HAP-1 (cell line): ENCODE data around the gene CCDC138.
"Not testable (repeated sequence)": the region's sequence is repeated elsewhere in the genome, so short reads cannot be mapped to it uniquely, and the experiment has no call there.

ENCODE experiments used
- DNase-seq, 2 experiments: peaks; one replicate each; pipeline ENCODE4 v3.0.0-alpha.2; 2016 to 2020; ENCODE audit warnings: low spot score in 2 of 2
- H3K27me3 ChIP-seq: fragments of 250-450 bp; sonication (Bioruptor Pico); 2 replicates; pipeline ENCODE4 v1.5.1; 2020; ENCODE audit warnings: low read depth, mild to moderate bottlenecking, moderate library complexity
- H3K36me3 ChIP-seq: fragments of 250-450 bp; sonication (Bioruptor Pico); replicated peaks from 2 replicates; pipeline ENCODE4 v1.5.1; 2020; ENCODE audit warnings: mild to moderate bottlenecking
- H3K4me1 ChIP-seq: fragments of 250-450 bp; sonication (Bioruptor Pico); 2 replicates; pipeline ENCODE4 v1.5.1; 2020; ENCODE audit warnings: mild to moderate bottlenecking
- H3K4me3 ChIP-seq: fragments of 250-450 bp; sonication (Bioruptor Pico); 2 replicates; pipeline ENCODE4 v1.5.1; 2020; ENCODE audit warnings: mild to moderate bottlenecking, moderate library complexity
- H3K9me3 ChIP-seq: fragments of 250-450 bp; sonication (Bioruptor Pico); 2 replicates; pipeline ENCODE4 v1.5.1; 2020; ENCODE audit warnings: mild to moderate bottlenecking, moderate library complexity
- in situ Hi-C: fragments of 300-500 bp; cut with MboI; formaldehyde crosslinking; loops from 3 replicates; pipeline ENCODE4 v1.14.3; 2020; ENCODE audit warnings: low sequenced_read_pairs, inconsistent platforms, mixed read lengths

CCDC138 gene

DNA sequence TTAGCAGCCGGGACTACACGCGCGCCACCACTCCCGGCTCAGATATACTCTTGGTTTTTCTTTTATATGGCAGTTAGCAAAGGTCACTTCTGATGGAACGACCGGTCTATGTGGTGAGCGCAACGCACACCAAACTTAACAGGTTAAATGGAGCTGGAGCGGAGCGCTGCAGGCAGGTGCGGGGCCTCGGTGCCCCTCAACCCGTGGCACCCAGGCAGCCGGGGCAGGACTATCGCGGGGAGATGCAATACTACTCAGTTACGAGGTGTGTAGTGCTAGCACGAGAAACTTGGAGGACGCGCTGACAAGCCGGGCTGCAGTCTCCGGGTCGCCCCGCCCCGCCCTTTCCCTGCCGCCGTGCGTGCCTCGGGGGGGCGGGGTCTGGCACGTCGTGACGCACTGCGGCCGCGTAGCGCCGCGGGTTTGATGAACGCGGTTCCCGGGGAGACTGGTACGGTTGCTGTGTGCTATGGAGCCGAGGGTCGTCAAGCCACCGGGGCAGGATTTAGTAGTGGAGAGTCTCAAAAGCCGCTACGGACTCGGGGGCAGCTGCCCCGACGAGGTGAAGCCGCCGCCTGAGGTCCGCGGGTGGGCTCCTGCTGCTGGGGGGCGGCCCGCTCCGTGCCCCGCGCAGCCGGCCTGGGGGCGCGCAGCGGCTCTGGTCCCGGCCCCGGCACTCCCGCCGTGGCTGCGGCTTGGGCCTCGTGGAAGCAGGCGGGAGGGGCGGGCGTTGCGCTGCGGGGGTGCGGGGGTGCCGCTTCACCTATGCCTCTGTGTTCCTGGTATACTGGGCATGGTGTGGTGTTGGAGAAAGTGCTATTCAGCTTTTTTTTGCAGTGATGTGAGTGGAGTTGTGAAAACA, at the start of gene CCDC138:
Gene CCDC138 (plus strand): TSS at position 418 of the 862 bp plus-strand sequence. CDS start 52 bp downstream, at position 470.
- H3K9me3 ChIP-seq, result no peaks in the 10 kb centered on the region
- in situ Hi-C loops, result no loop called here
- peak within 1 kb of the TSS; percentile 49 for H3K4me3 ChIP-seq
- H3K4me1 ChIP-seq, result peaks cover 10% of the 10 kb centered on the region
- DNase-seq, result peak; percentile 90 to 95
- no peaks in the 10 kb centered on the region for H3K27me3 ChIP-seq
- H3K36me3 ChIP-seq, result peaks cover 55% of the 10 kb centered on the region

- in situ Hi-C loops, H3K9me3 ChIP-seq, DNase-seq, H3K27me3 ChIP-seq, H3K4me3 ChIP-seq, H3K4me1 ChIP-seq: not testable (repeated sequence)
- H3K36me3 ChIP-seq, result peaks cover 21% of the 10 kb centered on the region
Measured at GRCh38 chr2:108757973-108758372, 28.6 kb upstream of the CCDC138 start.

DNA sequence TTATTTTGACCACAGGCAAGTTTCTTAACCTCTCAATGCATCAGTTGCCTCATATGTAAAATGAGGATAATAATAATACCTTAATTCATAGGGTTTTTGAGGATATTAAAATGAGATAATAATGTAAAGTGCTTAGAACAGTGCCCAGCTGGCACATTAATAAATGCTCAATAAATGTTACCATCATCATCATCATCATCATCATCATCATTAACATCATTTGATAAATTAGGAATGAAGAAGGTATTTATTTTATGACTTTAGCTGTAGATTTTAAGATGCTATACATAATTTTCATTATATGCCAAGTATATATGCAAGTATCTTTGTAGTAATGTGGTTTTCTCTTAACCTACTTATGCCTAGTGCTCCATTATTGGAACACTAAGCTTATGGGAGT, 24.0 kb upstream of the CCDC138 start:
- H3K27me3 ChIP-seq, H3K4me3 ChIP-seq, DNase-seq, in situ Hi-C loops, H3K4me1 ChIP-seq, H3K9me3 ChIP-seq: not testable (repeated sequence)
- peaks cover 37% of the 10 kb centered on the region for H3K36me3 ChIP-seq

DNA sequence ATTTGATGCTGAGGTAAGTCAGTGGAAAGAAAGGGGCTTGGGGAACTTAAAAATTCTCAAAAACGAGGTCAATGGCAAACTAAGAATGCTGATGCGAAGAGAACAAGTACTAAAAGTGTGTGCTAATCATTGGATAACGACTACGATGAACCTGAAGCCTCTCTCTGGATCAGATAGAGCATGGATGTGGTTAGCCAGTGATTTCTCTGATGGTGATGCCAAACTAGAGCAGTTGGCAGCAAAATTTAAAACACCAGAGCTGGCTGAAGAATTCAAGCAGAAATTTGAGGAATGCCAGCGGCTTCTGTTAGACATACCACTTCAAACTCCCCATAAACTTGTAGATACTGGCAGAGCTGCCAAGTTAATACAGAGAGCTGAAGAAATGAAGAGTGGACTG, 19.9 kb upstream of the CCDC138 start:
- DNase-seq, H3K4me1 ChIP-seq, in situ Hi-C loops, H3K9me3 ChIP-seq, H3K27me3 ChIP-seq, H3K4me3 ChIP-seq: not testable (repeated sequence)
- H3K36me3 ChIP-seq, result peaks cover 37% of the 10 kb centered on the region

DNA sequence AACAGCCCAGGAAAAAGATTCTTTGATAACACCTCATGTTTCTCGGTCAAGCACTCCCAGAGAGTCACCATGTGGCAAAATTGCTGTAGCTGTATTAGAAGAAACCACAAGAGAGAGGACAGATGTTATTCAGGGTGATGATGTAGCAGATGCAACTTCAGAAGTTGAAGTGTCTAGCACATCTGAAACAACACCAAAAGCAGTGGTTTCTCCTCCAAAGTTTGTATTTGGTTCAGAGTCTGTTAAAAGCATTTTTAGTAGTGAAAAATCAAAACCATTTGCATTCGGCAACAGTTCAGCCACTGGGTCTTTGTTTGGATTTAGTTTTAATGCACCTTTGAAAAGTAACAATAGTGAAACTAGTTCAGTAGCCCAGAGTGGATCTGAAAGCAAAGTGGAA, 18.7 kb upstream of the CCDC138 start:
- H3K9me3 ChIP-seq, DNase-seq, H3K27me3 ChIP-seq, in situ Hi-C loops, H3K4me1 ChIP-seq, H3K4me3 ChIP-seq: not testable (repeated sequence)
- peaks cover 43% of the 10 kb centered on the region for H3K36me3 ChIP-seq

DNA sequence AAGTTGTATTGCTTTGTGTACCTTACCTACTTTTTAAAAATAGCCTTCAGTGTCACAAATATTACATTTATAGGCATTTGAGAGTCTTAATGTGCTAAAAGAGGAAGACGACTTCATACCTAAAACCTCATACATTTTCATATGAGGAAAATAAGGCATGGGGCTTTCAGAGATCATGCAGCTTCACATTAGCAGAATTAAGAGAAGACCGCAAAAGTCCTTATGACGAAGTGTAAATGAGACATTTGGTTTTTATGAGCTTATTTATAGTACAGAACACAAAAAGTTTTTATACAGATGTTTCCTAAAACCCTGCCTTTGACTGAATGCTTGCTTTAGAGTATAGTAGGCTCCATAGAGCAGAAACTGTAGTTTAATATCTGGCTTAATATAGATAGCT, 10.1 kb upstream of the CCDC138 start:
- Histone ChIP-seq H3K4me3 (no peak overlapping the region), H3K36me3 (peaks cover 77% of the 10 kb centered on the region), H3K9me3 (no peaks in the 10 kb centered on the region), H3K27me3 (no peaks in the 10 kb centered on the region), H3K4me1 (no peaks in the 10 kb centered on the region)
- no peak for DNase-seq
- in situ Hi-C loops, result no loop called here

- no peak overlapping the region for H3K4me3 ChIP-seq
- H3K9me3 ChIP-seq, result no peaks in the 10 kb centered on the region
- DNase-seq, result no peak
- H3K4me1 ChIP-seq, result no peaks in the 10 kb centered on the region
- peaks cover 74% of the 10 kb centered on the region for H3K36me3 ChIP-seq
- no peaks in the 10 kb centered on the region for H3K27me3 ChIP-seq
- in situ Hi-C loops, result no loop called here
Measured at GRCh38 chr2:108778857-108779256, 7.7 kb upstream of the CCDC138 start.

GRCh38 chr2:108786008-108786353, 590 bp upstream of the CCDC138 start:
- no peak for DNase-seq
- Histone ChIP-seq H3K27me3 (no peaks in the 10 kb centered on the region), H3K36me3 (peaks cover 56% of the 10 kb centered on the region), H3K9me3 (no peaks in the 10 kb centered on the region), H3K4me3 (peak overlapping the region; percentile 49), H3K4me1 (peaks cover 10% of the 10 kb centered on the region)
- in situ Hi-C loops, result no loop called here

- H3K9me3 ChIP-seq, result no peaks in the 10 kb centered on the region
- in situ Hi-C loops, result no loop called here
- peaks cover 55% of the 10 kb centered on the region for H3K36me3 ChIP-seq
- H3K4me1 ChIP-seq, result peaks cover 10% of the 10 kb centered on the region
- DNase-seq, result peak in 1 of 2 experiments; percentile 7
- peak overlapping the region; percentile 49 for H3K4me3 ChIP-seq
- H3K27me3 ChIP-seq, result no peaks in the 10 kb centered on the region
Measured at GRCh38 chr2:108787216-108787541, 608 bp downstream of the CCDC138 start.

- in situ Hi-C loops, result no loop called here
- no peaks in the 10 kb centered on the region for H3K4me1 ChIP-seq
Measured at GRCh38 chr2:108803045-108803736, 16.6 kb downstream of the CCDC138 start.

GRCh38 chr2:108805032-108805431, 18.5 kb downstream of the CCDC138 start:
- Histone ChIP-seq H3K36me3 (peaks cover 58% of the 10 kb centered on the region), H3K4me3 (no peak overlapping the region), H3K9me3 (0 out of 2 replicates have a peak, but pooled peaks cover 8% of the 10 kb centered on the region), H3K4me1 (no peaks in the 10 kb centered on the region), H3K27me3 (no peaks in the 10 kb centered on the region)
- no peak for DNase-seq
- in situ Hi-C loops, result no loop called here

More at GRCh38 chr2:108803045-108803736, 16.6 kb downstream of the CCDC138 start:
- Histone ChIP-seq H3K4me3 (no peak overlapping the region), H3K9me3 (no peaks in the 10 kb centered on the region), H3K27me3 (no peaks in the 10 kb centered on the region), H3K36me3 (peaks cover 56% of the 10 kb centered on the region)
- DNase-seq, result no peak

- H3K36me3 ChIP-seq, result peaks cover 55% of the 10 kb centered on the region
- DNase-seq, result no peak
- no peaks in the 10 kb centered on the region for H3K27me3 ChIP-seq
- 0 out of 2 replicates have a peak, but pooled peaks cover 8% of the 10 kb centered on the region for H3K9me3 ChIP-seq
- H3K4me1 ChIP-seq, result no peaks in the 10 kb centered on the region
- no peak overlapping the region for H3K4me3 ChIP-seq
- in situ Hi-C loops, result no loop called here
Measured at GRCh38 chr2:108805782-108806181, 19.2 kb downstream of the CCDC138 start.

- no peak overlapping the region for H3K4me3 ChIP-seq
- no peaks in the 10 kb centered on the region for H3K27me3 ChIP-seq
- DNase-seq, result no peak
- in situ Hi-C loops, result no loop called here
- H3K9me3 ChIP-seq, result 0 out of 2 replicates have a peak, but pooled peaks cover 8% of the 10 kb centered on the region
- no peaks in the 10 kb centered on the region for H3K4me1 ChIP-seq
- peaks cover 55% of the 10 kb centered on the region for H3K36me3 ChIP-seq
Measured at GRCh38 chr2:108806371-108807113, 20.0 kb downstream of the CCDC138 start.

DNA sequence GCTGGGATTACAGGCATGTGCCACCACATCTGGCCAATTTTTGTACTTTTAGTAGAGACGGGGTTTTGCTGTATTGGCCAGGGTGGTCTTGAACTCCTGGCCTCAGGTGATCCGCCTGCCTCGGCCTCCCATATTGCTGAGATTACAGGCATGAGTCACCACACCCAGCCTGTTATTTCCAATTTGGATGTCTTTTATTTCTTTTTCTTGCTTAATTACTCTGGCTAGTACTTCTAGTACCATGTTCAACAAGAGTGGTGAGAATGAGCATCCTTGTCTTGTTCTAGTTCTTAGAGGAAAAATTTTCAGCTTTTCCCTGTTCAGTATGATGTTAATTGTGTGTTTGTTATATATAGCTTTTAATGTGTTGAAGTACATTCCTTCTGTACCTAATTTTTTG, 23.4 kb downstream of the CCDC138 start:
- Histone ChIP-seq H3K36me3 (peaks cover 57% of the 10 kb centered on the region), H3K4me1 (no peaks in the 10 kb centered on the region), H3K4me3 (no peak overlapping the region), H3K27me3 (no peaks in the 10 kb centered on the region), H3K9me3 (0 out of 2 replicates have a peak, but pooled peaks cover 8% of the 10 kb centered on the region)
- in situ Hi-C loops, result no loop called here
- DNase-seq, result no peak
